Measurements from ENCODE around the gene CBR1.

Gene CBR1

DNA sequence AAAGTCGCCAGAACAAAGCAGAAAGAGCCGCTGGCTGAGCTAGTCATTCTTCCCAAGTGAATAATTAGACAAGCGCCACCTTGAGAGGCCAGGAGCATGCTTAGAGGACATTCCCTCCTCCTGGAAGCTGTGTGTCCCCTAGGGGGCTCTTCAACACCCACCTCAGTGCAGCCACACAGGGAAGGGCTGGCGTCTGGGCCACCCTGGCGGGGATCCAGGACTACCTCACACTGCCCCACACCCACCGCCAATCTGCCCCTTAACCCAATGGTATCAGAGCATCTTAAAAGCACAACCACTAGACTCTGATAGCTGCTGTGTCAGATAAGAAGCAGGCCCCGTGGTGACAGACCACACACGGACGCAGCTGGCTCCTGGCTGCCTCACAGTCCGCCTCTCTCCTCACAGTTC lies 34.4 kb upstream of the CBR1 start:
- Histone ChIP-seq H3K36me3 (replicated peaks) (peaks cover 39% of the 10 kb centered on the region), H3K27me3 (ENCODE audit: low read depth) (no peaks in the 10 kb centered on the region), H3K9me3 (no peaks in the 10 kb centered on the region), H3K4me3 (no peak overlapping the region), H3K4me1 (no peaks in the 10 kb centered on the region)
- DNase-seq (ENCODE audit: low spot score in 2 of 2): no peak
- in situ Hi-C loops (cut with MboI; ENCODE audit: low sequenced_read_pairs): no loop called here

DNA sequence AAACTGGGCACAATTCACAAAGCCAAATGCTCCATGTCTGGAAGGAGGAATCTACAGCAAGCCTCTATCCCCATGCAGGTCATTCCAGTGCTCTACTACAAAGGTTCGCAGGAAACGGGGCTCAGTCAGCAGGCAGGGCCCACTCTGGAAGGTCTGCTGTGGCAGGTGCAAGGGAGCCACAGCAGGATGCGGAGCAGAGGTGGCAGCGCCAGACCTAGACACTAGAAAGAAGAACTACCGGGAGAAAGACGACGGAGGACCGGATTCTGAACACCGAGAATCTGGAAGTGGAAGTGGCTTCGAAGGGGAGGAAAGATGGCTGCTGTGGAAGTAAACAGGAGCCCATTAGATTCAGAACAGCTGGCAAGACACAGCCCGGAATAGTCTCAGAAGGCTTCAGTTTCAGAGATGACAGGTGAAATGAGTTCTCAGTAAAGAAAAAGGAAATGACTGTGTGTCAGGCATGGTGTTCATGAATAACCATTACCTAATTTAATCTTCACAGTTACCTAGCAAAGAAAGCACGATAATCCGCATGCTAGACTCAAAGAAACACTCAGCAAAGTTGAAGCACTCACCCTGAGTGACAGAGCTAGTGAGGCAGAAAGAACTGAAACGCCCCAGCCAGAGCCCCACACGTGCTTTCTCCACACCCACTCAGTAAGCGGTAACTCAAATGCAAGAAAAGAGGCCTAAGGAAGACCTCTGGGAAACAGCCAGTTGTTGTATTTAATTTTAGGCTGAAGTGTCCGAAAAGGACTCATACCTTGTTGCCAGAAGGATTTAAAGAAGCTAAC lies 30.9 kb upstream of the CBR1 start:
- no peaks in the 10 kb centered on the region for H3K27me3 ChIP-seq (ENCODE audit: low read depth)
- no peaks in the 10 kb centered on the region for H3K4me1 ChIP-seq
- H3K9me3 ChIP-seq: no peaks in the 10 kb centered on the region
- peaks cover 62% of the 10 kb centered on the region for H3K36me3 ChIP-seq (replicated peaks)
- no peak overlapping the region for H3K4me3 ChIP-seq
- in situ Hi-C loops (cut with MboI; ENCODE audit: low sequenced_read_pairs): no loop called here
- DNase-seq (ENCODE audit: low spot score in 2 of 2): no peak

DNA sequence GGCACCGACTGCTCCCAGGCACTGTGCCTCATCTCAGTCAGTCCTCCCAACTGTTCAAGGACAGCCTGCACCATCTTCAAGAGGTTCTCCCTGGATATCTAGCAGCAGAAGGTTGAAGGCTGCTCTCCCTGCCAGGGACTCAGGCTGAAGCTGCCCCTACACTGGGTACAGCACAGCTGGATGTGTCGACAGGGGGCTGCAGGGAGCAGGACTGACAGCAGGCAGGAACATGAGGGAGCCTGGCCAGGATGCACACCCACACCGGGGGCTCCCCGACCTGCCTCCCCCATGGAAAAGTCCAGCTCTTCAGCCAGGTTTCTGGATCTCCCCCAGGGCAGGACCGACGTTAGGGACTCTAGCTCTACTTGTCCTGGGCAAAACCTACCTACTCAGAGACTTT lies 30.0 kb upstream of the CBR1 start:
- H3K4me1 ChIP-seq: no peaks in the 10 kb centered on the region
- in situ Hi-C loops (cut with MboI; ENCODE audit: low sequenced_read_pairs): no loop called here
- DNase-seq (ENCODE audit: low spot score in 2 of 2): no peak
- H3K27me3 ChIP-seq (ENCODE audit: low read depth): no peaks in the 10 kb centered on the region
- H3K36me3 ChIP-seq (replicated peaks): peaks cover 65% of the 10 kb centered on the region
- H3K4me3 ChIP-seq: no peak overlapping the region
- no peaks in the 10 kb centered on the region for H3K9me3 ChIP-seq

DNA sequence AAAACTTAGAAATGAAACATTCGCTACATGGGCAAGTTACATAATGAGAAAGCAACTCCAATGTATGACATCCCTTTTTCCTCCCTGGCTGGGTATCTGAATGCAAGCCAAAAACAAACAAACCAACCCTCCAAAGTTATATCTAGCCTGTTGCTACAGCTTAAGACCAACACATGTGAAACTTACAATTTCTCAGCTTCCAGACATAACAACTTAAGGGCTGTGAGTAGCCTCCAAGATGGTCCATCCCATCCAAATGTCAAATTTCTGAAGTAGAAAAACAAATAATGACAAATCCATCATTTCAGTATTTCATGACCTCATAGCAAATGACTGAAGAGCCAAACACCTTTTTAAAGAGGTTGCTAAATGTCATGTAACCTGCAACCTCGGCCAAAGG lies 29.4 kb upstream of the CBR1 start:
- no peak for DNase-seq (ENCODE audit: low spot score in 2 of 2)
- Histone ChIP-seq H3K4me1 (no peaks in the 10 kb centered on the region), H3K9me3 (no peaks in the 10 kb centered on the region), H3K36me3 (replicated peaks) (peaks cover 66% of the 10 kb centered on the region), H3K4me3 (no peak overlapping the region), H3K27me3 (ENCODE audit: low read depth) (no peaks in the 10 kb centered on the region)
- in situ Hi-C loops (cut with MboI; ENCODE audit: low sequenced_read_pairs): no loop called here

DNA sequence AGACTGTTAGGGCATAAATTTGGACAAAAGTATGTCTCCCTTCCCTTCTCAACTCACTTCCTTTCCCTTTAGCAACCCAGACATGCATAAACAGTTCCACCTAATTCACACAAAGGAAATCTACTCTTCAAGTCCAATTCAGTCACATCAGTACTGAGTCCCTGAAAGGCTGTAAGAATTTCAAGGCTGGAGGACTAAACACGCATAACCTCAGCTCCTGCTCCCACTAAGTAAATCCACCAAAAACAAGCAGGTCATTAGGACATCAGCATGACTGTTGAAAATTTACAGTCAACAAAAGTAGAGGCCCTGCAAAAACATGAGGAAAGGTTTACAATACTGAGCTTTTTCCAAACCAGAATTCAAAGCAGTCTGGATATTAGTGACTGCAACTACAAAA lies 27.9 kb upstream of the CBR1 start:
- no peaks in the 10 kb centered on the region for H3K4me1 ChIP-seq
- H3K9me3 ChIP-seq: no peaks in the 10 kb centered on the region
- peaks cover 72% of the 10 kb centered on the region for H3K36me3 ChIP-seq (replicated peaks)
- no peaks in the 10 kb centered on the region for H3K27me3 ChIP-seq (ENCODE audit: low read depth)
- H3K4me3 ChIP-seq: no peak overlapping the region
- in situ Hi-C loops (cut with MboI; ENCODE audit: low sequenced_read_pairs): no loop called here
- no peak for DNase-seq (ENCODE audit: low spot score in 2 of 2)

DNA sequence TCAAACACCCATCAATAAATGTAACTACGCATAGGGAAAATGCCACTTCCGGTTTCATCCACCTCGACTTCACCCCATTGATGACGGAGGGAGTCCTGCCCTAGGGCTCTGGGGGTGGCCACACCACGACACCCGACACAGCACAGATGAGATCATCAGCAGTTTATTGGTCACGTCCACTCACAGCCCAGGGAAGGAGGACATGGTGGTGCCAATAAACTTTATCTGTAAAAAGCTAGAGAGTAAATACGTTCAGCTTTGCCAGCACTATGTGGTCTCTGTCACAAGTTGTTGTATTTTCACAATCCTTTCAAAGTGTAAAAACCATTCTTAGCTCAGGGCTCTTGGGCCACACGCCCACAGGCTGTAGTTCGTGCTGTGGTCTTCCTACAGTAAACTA lies 25.8 kb upstream of the CBR1 start:
- no peaks in the 10 kb centered on the region for H3K4me1 ChIP-seq
- no peak for DNase-seq (ENCODE audit: low spot score in 2 of 2)
- H3K36me3 ChIP-seq (replicated peaks): peaks cover 62% of the 10 kb centered on the region
- in situ Hi-C loops (cut with MboI; ENCODE audit: low sequenced_read_pairs): no loop called here
- no peaks in the 10 kb centered on the region for H3K27me3 ChIP-seq (ENCODE audit: low read depth)
- H3K9me3 ChIP-seq: no peaks in the 10 kb centered on the region
- no peak overlapping the region for H3K4me3 ChIP-seq

DNA sequence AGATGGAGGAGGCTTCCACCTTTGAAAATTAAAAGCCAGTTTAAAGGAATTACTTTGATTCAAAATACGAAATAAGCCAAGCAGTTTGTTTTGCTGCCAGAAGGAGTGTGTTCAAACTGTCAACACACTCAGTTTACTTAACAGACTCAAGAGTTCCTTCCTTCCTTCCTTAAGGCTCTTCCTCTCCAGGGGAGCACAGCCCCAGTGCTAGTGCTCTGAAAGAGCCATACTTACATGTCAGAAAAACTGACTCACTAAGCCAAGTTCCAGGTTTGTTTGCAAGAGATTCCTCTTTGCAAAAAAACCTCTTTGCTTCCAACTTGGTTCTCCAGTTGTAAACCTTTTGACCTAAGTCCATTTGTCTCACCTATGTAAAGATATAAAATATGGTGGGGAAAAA lies 23.8 kb upstream of the CBR1 start:
- in situ Hi-C loops (cut with MboI; ENCODE audit: low sequenced_read_pairs): no loop called here
- Histone ChIP-seq H3K4me3 (no peak overlapping the region), H3K36me3 (replicated peaks) (peaks cover 61% of the 10 kb centered on the region), H3K9me3 (no peaks in the 10 kb centered on the region), H3K4me1 (no peaks in the 10 kb centered on the region), H3K27me3 (ENCODE audit: low read depth) (no peaks in the 10 kb centered on the region)
- DNase-seq (ENCODE audit: low spot score in 2 of 2): no peak

DNA sequence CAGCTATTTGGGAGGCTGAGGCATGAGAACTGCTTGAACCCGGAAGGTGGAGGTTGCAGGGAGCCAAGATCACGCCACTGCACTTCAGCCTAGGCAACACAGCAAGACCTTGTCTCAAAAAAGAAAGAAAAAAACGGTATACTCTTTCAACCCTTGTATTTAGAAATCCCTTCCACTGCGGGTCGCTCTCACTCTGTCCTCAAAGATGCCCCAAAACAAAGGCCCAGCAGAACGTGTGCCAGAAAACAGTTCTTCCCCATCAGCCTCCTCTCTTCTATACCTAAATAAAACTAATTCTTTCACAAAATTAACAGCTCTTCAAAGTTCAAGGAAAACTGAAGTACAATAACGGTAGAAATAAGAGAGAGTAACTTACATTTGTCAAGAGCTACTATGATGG lies 22.7 kb upstream of the CBR1 start:
- Histone ChIP-seq H3K9me3 (no peaks in the 10 kb centered on the region), H3K4me3 (no peak overlapping the region), H3K4me1 (no peaks in the 10 kb centered on the region), H3K27me3 (ENCODE audit: low read depth) (no peaks in the 10 kb centered on the region), H3K36me3 (replicated peaks) (peaks cover 55% of the 10 kb centered on the region)
- in situ Hi-C loops (cut with MboI; ENCODE audit: low sequenced_read_pairs): no loop called here
- DNase-seq (ENCODE audit: low spot score in 2 of 2): no peak

DNA sequence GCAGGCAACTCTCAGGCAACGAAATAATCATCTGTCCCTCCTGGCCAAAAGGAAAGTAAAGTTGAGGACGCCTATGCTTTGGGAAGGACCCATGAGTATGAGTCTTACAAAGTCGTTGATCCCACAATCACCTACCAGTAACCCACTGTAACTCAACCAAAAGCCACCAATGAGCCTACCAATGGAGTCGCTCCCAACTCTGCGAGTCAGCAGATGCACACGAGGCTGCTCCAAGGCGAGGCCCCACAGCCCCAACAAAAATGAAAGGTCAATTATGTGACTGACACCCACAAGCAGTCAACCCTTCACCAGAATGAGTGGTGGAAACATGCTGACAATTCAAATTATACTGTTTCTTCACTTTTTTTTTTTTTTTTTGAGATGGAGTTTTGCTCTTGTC lies 21.5 kb upstream of the CBR1 start:
- no peak for DNase-seq (ENCODE audit: low spot score in 2 of 2)
- in situ Hi-C loops (cut with MboI; ENCODE audit: low sequenced_read_pairs): no loop called here
- Histone ChIP-seq H3K4me1 (no peaks in the 10 kb centered on the region), H3K27me3 (ENCODE audit: low read depth) (no peaks in the 10 kb centered on the region), H3K9me3 (no peaks in the 10 kb centered on the region), H3K4me3 (no peak overlapping the region), H3K36me3 (replicated peaks) (peaks cover 54% of the 10 kb centered on the region)

DNA sequence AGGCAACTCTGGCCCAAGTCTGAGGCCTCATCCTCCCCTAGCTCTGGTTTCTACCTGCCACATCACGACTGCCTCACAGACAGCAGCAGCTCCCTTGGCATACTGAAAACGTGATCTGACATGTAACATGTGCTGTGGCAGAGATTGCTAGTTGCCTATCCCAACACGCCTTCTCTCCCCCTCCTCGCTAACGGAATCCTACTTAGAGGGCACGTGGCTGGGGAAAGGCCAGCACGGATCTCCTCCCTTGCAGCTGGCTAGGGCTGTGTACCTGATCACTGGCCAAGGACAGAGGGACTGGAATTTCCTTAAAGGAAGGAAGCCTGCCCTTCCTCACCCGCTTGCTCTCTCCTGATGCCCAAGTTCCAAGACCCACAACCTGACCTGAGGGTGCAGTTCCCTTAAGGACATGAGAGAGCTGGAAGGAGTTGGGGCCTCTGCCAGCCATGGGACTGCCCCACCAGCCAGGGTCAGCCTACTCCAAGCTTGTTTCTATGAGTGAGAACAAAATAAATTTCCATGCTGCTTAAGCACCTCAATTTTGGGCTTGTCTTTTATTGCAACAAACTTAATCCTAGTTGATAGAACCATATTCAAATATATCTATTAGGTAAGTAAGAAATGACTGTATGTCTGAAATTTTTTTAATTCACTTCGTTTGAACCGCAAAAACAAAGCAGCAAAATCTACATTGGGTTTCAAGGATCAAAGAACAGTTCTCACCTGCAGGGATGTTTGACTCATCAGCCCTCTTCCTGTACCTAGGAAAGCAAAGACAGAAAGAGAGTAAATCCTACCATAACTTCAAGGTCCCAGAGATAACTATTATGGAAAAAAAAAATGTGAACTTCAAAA lies 16.7 kb upstream of the CBR1 start:
- H3K36me3 ChIP-seq (replicated peaks): peaks cover 53% of the 10 kb centered on the region
- H3K4me1 ChIP-seq: no peaks in the 10 kb centered on the region
- no peaks in the 10 kb centered on the region for H3K9me3 ChIP-seq
- DNase-seq (ENCODE audit: low spot score in 2 of 2): no peak
- H3K27me3 ChIP-seq (ENCODE audit: low read depth): no peaks in the 10 kb centered on the region
- in situ Hi-C loops (cut with MboI; ENCODE audit: low sequenced_read_pairs): loop anchor here (25.0 kb wide), 1 partner anchor 1191 kb away; no protein-coding TSS in a partner anchor
- no peak overlapping the region for H3K4me3 ChIP-seq

DNA sequence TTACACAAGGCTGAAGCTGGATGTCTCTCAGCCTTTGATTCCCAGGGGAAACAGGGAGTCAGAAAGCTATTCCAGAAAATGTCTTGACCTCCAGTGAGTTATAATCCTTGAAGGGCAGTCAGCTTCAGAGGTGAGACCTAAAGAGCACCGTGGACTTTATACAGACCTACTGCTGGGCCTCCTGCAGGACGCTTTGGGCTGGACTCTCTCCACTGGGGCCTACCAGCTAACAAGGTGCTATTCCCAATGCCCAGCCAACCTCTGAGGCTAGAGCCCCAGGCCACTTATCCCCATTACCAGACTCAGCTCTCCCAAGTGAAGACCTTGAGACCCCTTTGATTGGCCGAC lies 16.1 kb upstream of the CBR1 start:
- no peak for DNase-seq (ENCODE audit: low spot score in 2 of 2)
- Histone ChIP-seq H3K9me3 (no peaks in the 10 kb centered on the region), H3K27me3 (ENCODE audit: low read depth) (no peaks in the 10 kb centered on the region), H3K36me3 (replicated peaks) (peaks cover 54% of the 10 kb centered on the region), H3K4me1 (peaks cover under 1% of the 10 kb centered on the region), H3K4me3 (no peak overlapping the region)
- in situ Hi-C loops (cut with MboI; ENCODE audit: low sequenced_read_pairs): loop anchor here (25.0 kb wide), 1 partner anchor 1191 kb away; no protein-coding TSS in a partner anchor

DNA sequence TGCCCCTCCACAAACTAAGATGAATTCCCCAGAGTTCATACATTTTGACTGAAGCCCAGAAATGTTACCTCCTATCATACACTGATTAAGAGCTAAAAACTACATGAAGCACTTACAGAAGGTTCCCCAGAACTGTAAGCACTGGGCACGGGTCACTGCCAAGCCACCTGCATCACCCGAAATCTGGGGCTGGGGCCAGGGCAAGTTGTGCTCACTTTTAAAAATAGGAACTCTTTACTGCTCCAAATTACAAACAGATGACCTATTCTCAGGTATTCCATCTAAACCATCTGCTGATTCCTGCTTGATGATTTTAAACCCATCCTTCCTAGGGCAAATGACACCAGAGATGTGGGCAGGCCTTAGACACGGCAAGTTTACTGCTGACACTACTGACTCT lies 14.3 kb upstream of the CBR1 start:
- no peak for DNase-seq (ENCODE audit: low spot score in 2 of 2)
- in situ Hi-C loops (cut with MboI; ENCODE audit: low sequenced_read_pairs): loop anchor here (25.0 kb wide), 1 partner anchor 1193 kb away; no protein-coding TSS in a partner anchor
- no peak overlapping the region for H3K4me3 ChIP-seq
- H3K4me1 ChIP-seq: peaks cover 8% of the 10 kb centered on the region
- H3K27me3 ChIP-seq (ENCODE audit: low read depth): no peaks in the 10 kb centered on the region
- H3K9me3 ChIP-seq: no peaks in the 10 kb centered on the region
- peaks cover 48% of the 10 kb centered on the region for H3K36me3 ChIP-seq (replicated peaks)

DNA sequence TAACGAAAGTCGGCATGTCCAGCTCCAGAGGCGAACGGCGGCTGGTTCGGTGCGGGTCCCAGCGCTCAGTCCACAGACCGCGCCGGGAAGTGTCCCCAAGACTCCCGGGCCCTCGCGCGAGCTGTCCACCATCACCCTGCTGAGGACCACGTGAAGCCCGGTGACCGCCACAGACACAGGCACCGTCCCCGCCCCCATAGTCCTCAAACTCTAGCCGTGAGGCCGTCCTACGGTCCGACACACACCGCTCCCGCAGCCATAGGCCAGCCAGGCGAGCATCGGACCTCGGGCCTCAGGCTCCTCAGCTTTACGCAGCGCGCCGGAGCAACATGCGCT lies 10.0 kb upstream of the CBR1 start:
- Histone ChIP-seq H3K27me3 (ENCODE audit: low read depth) (no peaks in the 10 kb centered on the region), H3K4me1 (peaks cover 12% of the 10 kb centered on the region), H3K36me3 (replicated peaks) (peaks cover 30% of the 10 kb centered on the region), H3K4me3 (peak overlapping the region; percentile 89), H3K9me3 (no peaks in the 10 kb centered on the region)
- in situ Hi-C loops (cut with MboI; ENCODE audit: low sequenced_read_pairs): loop anchor here (25.0 kb wide), 1 partner anchor 1197 kb away; no protein-coding TSS in a partner anchor
- DNase-seq (ENCODE audit: low spot score in 2 of 2): peak in 1 of 2 experiments; percentile 64

Data from HAP-1 (cell line).